ENCODE measurements around the gene CAPZA3.

DNA sequence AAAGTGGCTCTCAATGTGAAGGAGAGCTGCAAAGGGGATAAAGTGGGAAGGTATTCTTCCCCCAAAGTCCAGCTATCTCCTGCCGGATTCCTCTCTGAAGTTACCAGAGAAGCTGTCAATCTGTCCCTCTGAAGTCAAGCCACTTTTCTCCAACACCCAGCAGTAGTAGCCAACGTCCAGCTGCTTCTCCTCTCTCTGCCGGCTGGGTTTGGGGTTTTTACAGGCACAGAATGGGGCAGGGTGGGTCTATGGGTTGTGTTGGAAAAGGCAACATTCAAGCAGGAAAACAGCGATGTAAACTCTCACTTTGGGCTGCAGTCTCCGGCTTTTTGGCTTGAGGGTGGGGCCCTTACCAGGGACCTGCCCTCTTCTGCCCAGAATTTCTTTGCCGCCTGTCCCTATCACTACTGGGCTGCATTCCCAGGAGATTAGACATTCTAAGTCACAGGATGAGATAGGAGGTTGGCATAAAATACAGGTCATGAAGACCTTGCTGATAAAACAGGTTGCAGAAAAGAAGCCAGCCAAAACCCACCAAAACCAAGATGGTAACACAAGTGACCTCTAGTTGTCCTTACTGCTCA lies 16.3 kb downstream of the CAPZA3 start:
- TF ChIP-seq, protein P1, sequence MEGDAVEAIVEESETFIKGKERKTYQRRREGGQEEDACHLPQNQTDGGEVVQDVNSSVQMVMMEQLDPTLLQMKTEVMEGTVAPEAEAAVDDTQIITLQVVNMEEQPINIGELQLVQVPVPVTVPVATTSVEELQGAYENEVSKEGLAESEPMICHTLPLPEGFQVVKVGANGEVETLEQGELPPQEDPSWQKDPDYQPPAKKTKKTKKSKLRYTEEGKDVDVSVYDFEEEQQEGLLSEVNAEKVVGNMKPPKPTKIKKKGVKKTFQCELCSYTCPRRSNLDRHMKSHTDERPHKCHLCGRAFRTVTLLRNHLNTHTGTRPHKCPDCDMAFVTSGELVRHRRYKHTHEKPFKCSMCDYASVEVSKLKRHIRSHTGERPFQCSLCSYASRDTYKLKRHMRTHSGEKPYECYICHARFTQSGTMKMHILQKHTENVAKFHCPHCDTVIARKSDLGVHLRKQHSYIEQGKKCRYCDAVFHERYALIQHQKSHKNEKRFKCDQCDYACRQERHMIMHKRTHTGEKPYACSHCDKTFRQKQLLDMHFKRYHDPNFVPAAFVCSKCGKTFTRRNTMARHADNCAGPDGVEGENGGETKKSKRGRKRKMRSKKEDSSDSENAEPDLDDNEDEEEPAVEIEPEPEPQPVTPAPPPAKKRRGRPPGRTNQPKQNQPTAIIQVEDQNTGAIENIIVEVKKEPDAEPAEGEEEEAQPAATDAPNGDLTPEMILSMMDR (IDR thresholded peaks at IDR 0.05; ENCODE audit: insufficient read depth, low read length, poor library complexity, severe bottlenecking), result no peak
- no peak for TF ChIP-seq EZH2phosphoT487 (conservative IDR thresholded peaks at IDR 0.05; ENCODE audit: low read length)
